GM18499 (cell line): ENCODE measurements around the gene WDR59.
"Not testable (repeated sequence)": the region's sequence is repeated elsewhere in the genome, so short reads cannot be mapped to it uniquely, and the experiment has no call there.

Source experiments
- ATAC-seq: cut with Tn5 transposase; IDR thresholded peaks from one replicate; pipeline ENCODE4 v1.9.1; 2021; ENCODE audit warnings: moderate number of reproducible peaks; ENCODE audit not compliant: insufficient read depth, unreplicated experiment

WDR59 gene

GRCh38 chr16:75014318-75014717 is 29.4 kb upstream of the WDR59 start:
- ATAC-seq: no peak

DNA sequence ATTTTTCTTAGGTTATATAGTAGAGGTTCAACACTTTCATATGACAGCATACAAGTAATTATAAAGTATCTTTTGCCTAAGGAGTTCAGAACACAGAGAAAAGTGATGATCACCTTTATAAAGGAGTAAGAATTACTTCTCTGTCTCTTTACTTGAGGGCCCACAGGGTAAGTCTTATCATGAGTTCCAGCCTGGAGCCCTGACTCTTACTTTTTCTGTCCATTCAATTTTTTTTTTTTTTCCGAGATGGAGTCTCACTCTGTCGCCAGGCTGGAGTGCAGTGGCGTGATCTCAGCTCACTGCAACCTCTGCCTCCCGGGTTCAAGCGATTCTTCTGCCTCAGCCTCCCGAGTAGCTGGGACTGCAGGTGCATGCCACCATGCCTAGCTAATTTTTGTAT is 28.2 kb upstream of the WDR59 start:
- ATAC-seq: not testable (repeated sequence)

DNA sequence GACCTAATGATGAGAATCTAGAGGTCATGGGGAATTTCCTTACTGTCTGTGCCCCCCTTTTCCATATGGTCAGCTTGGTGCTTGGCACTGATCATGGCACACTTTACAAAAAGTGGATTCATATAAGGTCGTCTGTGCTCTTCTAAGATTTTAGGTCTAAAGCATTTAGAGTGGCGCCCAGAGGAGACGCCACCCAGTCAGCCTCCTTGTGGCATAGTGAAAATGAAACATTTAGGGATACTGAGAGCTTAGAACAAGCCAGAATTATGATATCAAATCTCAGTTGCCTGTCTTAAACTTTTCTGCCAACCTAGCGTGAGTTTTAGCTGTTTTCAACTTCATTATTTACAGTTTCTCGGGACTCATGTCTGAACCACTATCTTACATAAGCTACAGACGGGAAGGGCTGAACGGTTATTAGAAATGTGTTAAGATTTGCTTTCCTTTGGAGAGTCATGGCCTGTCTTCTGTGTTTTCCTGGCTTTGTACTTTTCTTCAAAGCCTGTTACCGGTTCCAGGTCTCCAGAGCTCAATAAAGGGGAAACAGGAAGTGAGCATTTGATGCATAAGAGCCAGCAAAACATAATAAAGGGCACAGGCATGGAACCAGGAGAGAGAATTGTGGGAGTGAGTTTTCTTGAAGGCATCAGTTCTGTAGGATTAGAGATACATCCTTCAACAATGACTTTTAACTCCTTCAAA is 27.6 kb upstream of the WDR59 start:
- no peak for ATAC-seq

DNA sequence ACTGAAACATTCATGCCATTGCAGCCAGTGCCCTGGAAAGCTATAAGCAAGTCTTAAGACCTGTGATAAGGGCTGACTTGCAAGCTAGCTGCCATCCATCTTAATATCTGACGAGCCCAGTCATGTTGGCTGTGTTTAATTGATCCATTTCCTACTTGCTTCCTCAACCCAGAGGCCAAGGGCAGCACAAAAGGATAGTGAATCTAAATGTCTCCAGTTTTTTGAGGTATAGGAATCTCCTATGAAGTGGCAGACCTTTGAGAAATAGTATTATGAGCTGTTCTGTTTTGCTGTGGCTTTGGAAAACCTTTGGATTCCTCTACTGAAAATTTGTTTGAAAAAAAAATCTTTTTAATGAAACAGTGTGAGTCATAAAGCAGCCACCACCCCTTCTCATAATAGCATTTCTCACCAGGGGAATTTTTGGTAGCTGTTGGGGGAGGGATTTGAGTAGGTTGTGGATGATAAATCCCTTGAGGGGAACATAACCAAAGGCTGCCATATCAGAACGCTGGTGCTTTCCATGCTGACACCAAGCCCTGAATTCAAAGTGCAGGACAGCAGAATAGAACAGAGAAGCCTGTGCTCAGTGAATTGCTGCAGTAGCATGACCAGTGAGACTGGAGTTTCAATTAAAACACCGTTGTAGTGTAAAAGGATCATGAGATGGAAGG is 26.8 kb upstream of the WDR59 start:
- ATAC-seq: peak; percentile 59

DNA sequence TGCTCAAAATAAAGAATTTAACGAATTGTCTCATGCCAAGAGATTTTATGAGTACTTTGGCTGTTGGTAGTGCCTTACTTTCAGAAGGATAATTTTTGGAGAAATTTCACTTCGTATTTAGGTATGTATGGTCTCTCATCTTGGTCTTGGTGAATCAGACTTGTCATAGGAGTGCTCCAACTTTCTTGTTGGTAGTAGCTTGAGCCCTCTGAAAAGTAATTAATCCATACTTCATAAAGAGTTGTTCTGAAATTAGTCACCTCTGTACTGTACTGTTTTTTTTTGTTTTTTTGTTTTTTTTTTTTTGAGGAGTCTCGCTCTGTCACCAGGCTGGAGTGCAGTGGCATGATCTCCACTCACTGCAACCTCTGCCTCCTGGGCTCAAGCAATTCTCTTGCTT is 25.5 kb upstream of the WDR59 start:
- no peak for ATAC-seq

DNA sequence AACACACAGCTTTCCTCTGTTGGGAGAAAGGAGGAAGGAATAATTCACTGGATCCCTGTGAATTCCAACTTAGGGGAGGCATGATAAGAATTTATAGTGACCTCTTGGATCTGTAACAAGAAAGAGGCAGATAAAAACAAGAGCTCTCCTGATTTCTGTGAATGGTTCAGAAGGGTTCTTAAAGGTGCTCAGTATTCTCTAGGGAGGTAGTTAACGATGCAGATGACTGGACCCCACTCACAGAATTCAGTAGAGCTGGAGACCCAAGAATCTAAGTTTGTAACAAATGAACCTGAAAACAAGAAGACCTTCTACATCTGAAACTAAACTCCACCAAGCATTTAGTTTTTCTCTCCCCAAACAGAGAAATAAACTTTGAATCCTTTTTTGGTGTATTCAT is 22.5 kb upstream of the WDR59 start:
- no peak for ATAC-seq

GRCh38 chr16:75005697-75006096 is 20.8 kb upstream of the WDR59 start:
- ATAC-seq: no peak

GRCh38 chr16:75004460-75004859 is 19.5 kb upstream of the WDR59 start:
- ATAC-seq: no peak

GRCh38 chr16:75003931-75004330 is 19.0 kb upstream of the WDR59 start:
- ATAC-seq: no peak

- no peak for ATAC-seq
Measured at GRCh38 chr16:75002474-75002873, 17.6 kb upstream of the WDR59 start.

DNA sequence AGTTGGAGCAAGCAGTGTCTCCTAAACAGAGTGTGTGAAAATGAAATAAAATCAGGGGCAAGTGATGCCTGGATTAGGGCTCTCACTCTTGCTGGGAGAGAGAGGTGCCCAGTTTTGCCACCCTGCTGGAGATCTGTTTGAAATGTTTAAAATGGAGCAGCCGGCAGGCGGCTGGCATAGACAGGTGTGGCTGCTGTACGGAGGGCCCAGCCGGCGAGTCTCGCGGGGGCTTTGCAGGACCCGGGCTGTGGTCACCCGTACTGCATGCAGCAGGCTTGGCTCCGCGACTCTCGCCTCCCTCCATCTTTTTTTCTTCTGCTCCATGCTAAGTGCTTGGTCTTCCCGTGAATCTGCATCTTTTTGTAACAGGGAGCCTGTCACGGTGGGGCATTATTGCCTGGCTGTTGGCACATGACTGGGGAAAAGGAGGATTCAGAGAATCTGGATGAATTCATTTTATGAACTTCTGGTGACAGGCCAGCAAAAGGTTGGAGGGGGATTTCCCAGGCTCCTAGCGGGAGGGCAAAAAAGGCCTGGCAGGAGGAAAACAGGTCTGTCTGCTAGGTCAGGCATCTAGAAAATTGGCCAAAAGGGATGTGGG is 15.7 kb upstream of the WDR59 start:
- ATAC-seq: no peak

GRCh38 chr16:74999609-75000480 is 14.9 kb upstream of the WDR59 start:
- ATAC-seq: no peak

DNA sequence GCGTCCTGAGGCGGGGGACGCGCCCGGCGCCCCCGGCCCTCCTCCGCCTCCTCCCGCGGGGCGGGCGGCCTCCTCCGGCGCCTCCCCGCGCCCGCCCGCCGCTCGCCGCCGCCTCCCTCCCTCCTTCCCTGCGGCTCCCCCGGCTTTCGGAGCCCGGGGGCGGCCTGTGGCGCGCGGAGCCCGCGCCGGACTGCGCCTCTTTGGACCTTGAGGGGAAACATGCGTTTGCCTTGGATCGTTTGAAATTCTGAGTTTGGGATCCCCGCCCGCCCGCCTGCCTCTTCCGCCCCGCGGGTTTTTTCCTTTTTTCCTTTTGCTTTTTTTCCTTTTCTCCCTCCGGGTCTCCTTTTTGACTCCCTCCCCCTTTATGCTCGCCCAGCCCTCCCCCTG is 14.3 kb upstream of the WDR59 start:
- ATAC-seq: no peak

GRCh38 chr16:74998481-74999218 is 13.7 kb upstream of the WDR59 start, which contains the start of gene ZNRF1:
TSS of gene ZNRF1 (plus strand) at chr16:74999024. CDS start at chr16:74999672, 648 bp downstream.
- ATAC-seq: no peak

- ATAC-seq: no peak
Measured at GRCh38 chr16:74997042-74997491, 12.1 kb upstream of the WDR59 start.

GRCh38 chr16:74995986-74996385 is 11.1 kb upstream of the WDR59 start:
- ATAC-seq: no peak

DNA sequence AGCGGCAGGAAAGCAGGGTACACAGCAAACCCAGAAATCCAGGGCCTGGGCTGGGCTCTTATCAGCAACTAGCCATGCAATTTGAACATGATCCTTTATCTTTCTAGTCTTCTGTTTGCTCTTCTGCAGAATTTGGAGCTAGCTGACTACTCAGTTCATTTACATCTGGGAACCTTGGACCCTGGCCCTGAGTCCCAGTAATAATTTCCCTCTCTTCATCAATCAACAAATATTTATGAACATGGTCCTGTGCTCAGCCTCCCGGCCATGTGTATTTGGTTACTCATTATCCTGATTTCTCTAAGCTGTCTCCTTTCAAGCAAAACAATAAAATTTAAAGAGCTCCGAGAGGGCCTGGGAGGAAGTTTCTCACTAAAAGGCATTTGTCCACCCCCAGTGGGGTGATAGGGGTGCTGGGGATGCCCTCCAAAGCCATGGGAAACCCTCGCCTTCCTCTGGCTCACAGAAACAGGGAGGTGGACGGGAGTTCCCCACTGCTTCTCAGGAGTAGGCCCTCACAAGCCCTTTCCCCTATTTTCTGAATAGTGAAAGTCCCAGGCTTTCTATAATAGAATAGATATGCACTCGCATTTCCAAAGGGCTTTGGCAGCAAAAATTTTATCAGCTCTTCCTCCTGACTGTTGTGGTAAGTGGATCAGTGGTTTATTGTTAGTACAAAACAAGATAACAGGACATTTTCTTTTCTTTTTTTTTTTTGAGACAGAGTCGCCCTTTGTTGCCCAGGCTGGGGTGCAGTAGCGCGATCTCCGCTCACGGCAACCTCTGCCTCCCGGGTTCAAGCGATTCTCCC is 6.9 kb upstream of the WDR59 start:
- no peak for ATAC-seq

DNA sequence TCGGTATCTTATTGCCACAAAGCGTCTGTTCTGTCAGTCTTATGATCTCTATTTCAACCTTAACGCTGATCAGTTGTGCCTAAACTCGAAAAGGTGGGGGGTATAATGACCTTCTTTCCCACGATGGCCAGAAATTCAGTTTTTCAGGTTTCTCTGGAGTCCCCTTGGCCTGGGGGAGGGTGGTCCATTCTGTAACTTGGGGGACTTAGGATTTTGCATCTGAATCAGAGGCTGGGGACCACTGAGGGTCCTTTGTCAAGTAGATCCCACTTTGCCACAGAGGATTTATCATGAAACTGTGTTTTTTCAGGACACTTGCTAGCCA is 6.3 kb upstream of the WDR59 start:
- no peak for ATAC-seq

DNA sequence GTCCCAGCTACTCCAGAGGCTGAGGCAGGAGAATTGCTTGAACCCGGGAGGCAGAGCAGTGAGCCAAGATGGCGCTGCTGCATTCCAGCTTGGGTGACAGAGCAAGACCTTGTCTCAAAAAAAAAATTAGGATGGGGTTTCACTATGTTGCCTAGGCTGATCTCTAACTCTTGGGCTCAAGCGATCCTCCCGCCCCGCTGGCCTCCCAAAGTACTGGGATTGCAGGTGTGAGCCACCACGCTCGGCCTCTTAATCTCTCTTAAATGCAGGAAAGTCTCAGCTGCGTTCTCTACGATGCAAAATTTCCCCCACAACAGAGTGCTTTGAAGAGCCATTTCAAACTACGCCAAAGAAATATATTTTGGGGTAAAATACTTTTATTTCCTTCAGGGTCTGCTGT is 5.9 kb upstream of the WDR59 start:
- no peak for ATAC-seq
